ENCODE measurements around the gene ZMYM4.

DNA sequence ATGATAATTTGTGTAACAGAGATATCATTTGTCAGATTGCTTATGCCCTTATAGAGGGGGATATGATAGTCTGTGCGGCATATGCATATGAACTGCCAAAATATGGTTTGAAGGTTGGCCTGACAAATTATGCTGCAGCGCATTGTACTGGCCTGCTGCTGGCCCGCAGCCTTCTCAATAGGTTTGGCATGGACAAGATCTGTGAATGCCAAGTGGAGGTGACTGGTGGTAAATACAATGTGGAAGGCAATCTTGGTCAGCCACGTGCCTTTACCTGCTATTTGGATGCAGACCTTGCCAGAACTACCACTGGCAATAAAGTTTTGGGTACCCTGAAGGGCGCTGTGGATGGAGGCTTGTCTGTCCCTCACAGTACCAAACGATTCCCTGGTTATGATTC lies 82.4 kb downstream of the ZMYM4 start:
- TF ChIP-seq, protein P1, sequence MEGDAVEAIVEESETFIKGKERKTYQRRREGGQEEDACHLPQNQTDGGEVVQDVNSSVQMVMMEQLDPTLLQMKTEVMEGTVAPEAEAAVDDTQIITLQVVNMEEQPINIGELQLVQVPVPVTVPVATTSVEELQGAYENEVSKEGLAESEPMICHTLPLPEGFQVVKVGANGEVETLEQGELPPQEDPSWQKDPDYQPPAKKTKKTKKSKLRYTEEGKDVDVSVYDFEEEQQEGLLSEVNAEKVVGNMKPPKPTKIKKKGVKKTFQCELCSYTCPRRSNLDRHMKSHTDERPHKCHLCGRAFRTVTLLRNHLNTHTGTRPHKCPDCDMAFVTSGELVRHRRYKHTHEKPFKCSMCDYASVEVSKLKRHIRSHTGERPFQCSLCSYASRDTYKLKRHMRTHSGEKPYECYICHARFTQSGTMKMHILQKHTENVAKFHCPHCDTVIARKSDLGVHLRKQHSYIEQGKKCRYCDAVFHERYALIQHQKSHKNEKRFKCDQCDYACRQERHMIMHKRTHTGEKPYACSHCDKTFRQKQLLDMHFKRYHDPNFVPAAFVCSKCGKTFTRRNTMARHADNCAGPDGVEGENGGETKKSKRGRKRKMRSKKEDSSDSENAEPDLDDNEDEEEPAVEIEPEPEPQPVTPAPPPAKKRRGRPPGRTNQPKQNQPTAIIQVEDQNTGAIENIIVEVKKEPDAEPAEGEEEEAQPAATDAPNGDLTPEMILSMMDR (IDR thresholded peaks at IDR 0.05): no peak
- TF ChIP-seq EP300 (IDR thresholded peaks at IDR 0.05): no peak
- no peak for TF ChIP-seq POLR2A (IDR thresholded peaks at IDR 0.05)
